SU-DHL-6 (cell line): ENCODE measurements around the gene TBX19.

Experiments used
- H2AFZ ChIP-seq: fragments of 200-600 bp; sonication (generic); 2 replicates; pipeline ENCODE4 v1.6.1; 2014; ENCODE audit warnings: low read depth, mild to moderate bottlenecking, moderate library complexity, mixed read lengths, antibody characterized with exemption, low read length; ENCODE audit not compliant: severe bottlenecking
- H3F3A ChIP-seq: fragments of 200-600 bp; shearing (Covaris generic); 2 replicates; pipeline ENCODE4 v1.6.0; 2016; ENCODE audit warnings: antibody characterized with exemption, mild to moderate bottlenecking; ENCODE audit not compliant: insufficient read depth
- H3K27ac ChIP-seq: fragments of 200-600 bp; sonication (generic); 2 replicates; pipeline ENCODE4 v1.5.1; 2016; ENCODE audit warnings: low read depth, mild to moderate bottlenecking, low read length, moderate library complexity, mixed read lengths
- H3K27me3 ChIP-seq: fragments of 200-600 bp; sonication (generic), shearing (Covaris generic); 2 replicates; pipeline ENCODE4 v1.6.0; 2014; ENCODE audit warnings: mild to moderate bottlenecking, low read length
- H3K36me3 ChIP-seq: fragments of 200-600 bp; sonication (generic); 2 replicates; pipeline ENCODE4 v1.6.1; 2014; ENCODE audit warnings: mild to moderate bottlenecking, low read length, mixed read lengths
- H3K4me2 ChIP-seq: fragments of 300-600, 200-600 bp; shearing (Covaris generic), sonication (generic); 2 replicates; pipeline ENCODE4 v1.6.0; 2014; ENCODE audit warnings: low read length, low read depth, mild to moderate bottlenecking; ENCODE audit not compliant: poor library complexity, severe bottlenecking
- H3K4me3 ChIP-seq: fragments of 200-600 bp; sonication (generic); 2 replicates; pipeline ENCODE4 v1.5.1; 2014; ENCODE audit warnings: antibody characterized with exemption, low read length, mild to moderate bottlenecking, mixed read lengths; ENCODE audit not compliant: insufficient read depth, poor library complexity, severe bottlenecking
- H3K79me2 ChIP-seq: fragments of 200-600 bp; sonication (generic); 2 replicates; pipeline ENCODE4 v1.6.1; 2014; ENCODE audit warnings: mild to moderate bottlenecking, low read length, moderate library complexity; ENCODE audit not compliant: insufficient read depth
- H3K9ac ChIP-seq: fragments of 200-600 bp; sonication (generic); 2 replicates; pipeline ENCODE4 v1.7.0; 2014; ENCODE audit warnings: mild to moderate bottlenecking, low read length
- H3K9me2 ChIP-seq: fragments of 200-600 bp; sonication (generic); replicated peaks from 2 replicates; pipeline ENCODE4 v1.6.1; 2014; ENCODE audit warnings: low read length; ENCODE audit not compliant: insufficient read depth
- H3K9me3 ChIP-seq: fragments of 200-600 bp; sonication (generic); 2 replicates; pipeline ENCODE4 v1.6.1; 2014; ENCODE audit warnings: low read length, mixed read lengths; ENCODE audit not compliant: insufficient read depth
- H4K20me1 ChIP-seq: fragments of 200-600 bp; sonication (generic); 2 replicates; pipeline ENCODE4 v1.6.1; 2014; ENCODE audit warnings: low read depth, mild to moderate bottlenecking, antibody characterized with exemption, low read length, moderate library complexity, mixed read lengths
- EZH2phosphoT487 ChIP-seq: fragments of 200-600 bp; sonication (generic), shearing (Covaris generic); conservative IDR thresholded peaks from 2 replicates; pipeline ENCODE4 v1.6.1; 2018; ENCODE audit warnings: mild to moderate bottlenecking, antibody characterized with exemption, low read length, moderate library complexity, mixed read lengths
- TF ChIP-seq, protein P1 (sequence below): fragments of 200-600 bp; sonication (generic); IDR thresholded peaks from one replicate; pipeline ENCODE4 v1.5.1; 2017; ENCODE audit warnings: antibody characterized with exemption, mild to moderate bottlenecking, low read length, moderate library complexity; ENCODE audit not compliant: insufficient read depth, poor library complexity, severe bottlenecking

Gene TBX19

DNA sequence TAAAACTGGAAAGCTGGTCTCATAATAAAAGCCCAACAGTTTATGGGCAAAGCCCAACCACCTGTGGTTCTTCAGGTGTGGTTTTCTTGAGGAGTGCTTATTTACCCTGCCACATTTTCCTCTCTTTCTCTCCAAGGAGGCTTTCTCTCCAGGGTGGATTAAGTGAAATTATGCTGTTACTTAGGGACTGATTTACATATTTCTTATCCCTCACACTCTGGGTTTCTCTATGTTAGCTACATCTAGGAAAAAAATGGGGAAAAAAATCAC is 4.8 kb downstream of the TBX19 start:
- H3K79me2 ChIP-seq, result no peaks in the 10 kb centered on the region
- H4K20me1 ChIP-seq, result no peaks in the 10 kb centered on the region
- H3K4me2 ChIP-seq, result no peak overlapping the region
- H3K9me3 ChIP-seq, result no peaks in the 10 kb centered on the region
- H3K9me2 ChIP-seq, result no peaks in the 10 kb centered on the region
- no peaks in the 10 kb centered on the region for H3K36me3 ChIP-seq
- no peak overlapping the region for H3K9ac ChIP-seq
- no peak for TF ChIP-seq EZH2phosphoT487
- TF ChIP-seq, protein P1, sequence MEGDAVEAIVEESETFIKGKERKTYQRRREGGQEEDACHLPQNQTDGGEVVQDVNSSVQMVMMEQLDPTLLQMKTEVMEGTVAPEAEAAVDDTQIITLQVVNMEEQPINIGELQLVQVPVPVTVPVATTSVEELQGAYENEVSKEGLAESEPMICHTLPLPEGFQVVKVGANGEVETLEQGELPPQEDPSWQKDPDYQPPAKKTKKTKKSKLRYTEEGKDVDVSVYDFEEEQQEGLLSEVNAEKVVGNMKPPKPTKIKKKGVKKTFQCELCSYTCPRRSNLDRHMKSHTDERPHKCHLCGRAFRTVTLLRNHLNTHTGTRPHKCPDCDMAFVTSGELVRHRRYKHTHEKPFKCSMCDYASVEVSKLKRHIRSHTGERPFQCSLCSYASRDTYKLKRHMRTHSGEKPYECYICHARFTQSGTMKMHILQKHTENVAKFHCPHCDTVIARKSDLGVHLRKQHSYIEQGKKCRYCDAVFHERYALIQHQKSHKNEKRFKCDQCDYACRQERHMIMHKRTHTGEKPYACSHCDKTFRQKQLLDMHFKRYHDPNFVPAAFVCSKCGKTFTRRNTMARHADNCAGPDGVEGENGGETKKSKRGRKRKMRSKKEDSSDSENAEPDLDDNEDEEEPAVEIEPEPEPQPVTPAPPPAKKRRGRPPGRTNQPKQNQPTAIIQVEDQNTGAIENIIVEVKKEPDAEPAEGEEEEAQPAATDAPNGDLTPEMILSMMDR, result no peak
- H3K27me3 ChIP-seq, result no peaks in the 10 kb centered on the region
- no peak overlapping the region for H2AFZ ChIP-seq
- no peaks in the 10 kb centered on the region for H3F3A ChIP-seq
- no peak overlapping the region for H3K4me3 ChIP-seq
- H3K27ac ChIP-seq, result no peak overlapping the region

DNA sequence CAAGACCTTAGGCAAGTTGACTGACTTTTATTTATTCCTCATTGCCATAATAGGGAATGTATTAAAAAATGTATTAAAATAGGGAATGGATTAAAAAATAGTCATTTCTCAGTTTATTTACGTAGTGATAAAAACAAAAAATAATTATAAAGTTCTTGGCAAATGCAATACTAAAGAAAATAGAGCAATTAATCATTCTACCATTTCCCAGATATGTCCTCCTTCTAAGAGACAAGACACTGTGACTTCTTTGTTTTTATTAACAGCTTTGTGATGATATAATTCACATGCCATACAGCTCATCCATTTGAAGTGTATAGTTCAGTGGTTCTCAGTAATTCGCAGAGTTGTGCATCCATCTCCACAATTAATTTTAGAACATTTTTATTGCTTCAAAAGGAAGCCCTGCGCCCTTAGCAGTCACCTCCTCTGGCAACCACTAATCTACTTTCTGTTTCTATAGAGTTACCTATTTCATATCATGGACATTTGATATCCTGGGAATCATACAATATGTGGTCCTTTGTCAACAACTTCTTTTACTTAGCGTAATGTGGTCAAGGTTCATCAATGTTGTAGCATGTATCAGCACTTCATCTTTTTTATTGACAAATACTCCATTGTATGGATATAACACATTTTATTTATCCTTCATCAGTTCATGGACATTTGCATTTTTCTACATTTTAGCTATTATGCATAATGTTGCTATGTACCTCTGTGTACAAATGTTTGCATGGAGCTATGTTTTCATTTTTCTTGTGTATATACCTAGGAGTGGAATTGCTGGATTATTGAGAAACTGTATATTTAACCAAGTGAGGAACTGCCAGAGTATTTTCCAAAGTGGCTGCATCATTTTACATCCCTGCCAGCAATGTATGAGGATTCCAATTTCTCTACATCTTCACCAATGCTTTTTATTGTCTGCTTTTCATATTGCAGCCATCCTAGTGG is 5.6 kb downstream of the TBX19 start:
- Histone ChIP-seq H3K4me2 (no peak overlapping the region), H3K27me3 (no peaks in the 10 kb centered on the region), H3K9me3 (no peaks in the 10 kb centered on the region), H3K27ac (no peak overlapping the region), H3K36me3 (no peaks in the 10 kb centered on the region), H4K20me1 (no peaks in the 10 kb centered on the region), H3K9me2 (no peaks in the 10 kb centered on the region), H3K9ac (no peak overlapping the region), H2AFZ (no peak overlapping the region), H3K79me2 (no peaks in the 10 kb centered on the region), H3F3A (no peaks in the 10 kb centered on the region), H3K4me3 (no peak overlapping the region)
- TF ChIP-seq, protein P1, result no peak
- no peak for TF ChIP-seq EZH2phosphoT487

DNA sequence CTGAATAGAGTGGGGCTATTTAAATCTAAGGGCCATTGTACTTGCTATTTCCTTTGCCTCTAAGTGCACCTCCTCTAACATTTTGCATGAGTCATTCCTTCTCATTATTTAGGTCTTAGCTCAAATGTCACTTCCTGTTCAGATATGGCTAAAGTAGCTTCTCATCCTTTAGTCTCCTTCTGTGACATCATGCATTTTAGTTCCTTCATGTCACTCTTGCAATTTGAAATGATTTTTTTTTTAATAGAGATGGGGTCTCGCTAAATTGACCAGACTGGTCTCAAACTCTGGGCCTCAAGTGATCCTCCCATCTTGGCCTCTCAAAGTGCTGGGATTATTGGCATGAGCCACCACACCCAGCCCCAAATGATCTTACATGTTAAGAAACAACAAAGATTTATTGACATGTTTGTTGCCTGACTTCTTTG is 6.6 kb downstream of the TBX19 start:
- Histone ChIP-seq H3K36me3 (no peaks in the 10 kb centered on the region), H4K20me1 (no peaks in the 10 kb centered on the region), H3K9me2 (no peaks in the 10 kb centered on the region), H3K4me2 (no peak overlapping the region), H3K27me3 (no peaks in the 10 kb centered on the region), H2AFZ (no peak overlapping the region), H3K79me2 (no peaks in the 10 kb centered on the region), H3F3A (no peaks in the 10 kb centered on the region), H3K4me3 (no peak overlapping the region), H3K9ac (no peak overlapping the region), H3K27ac (no peak overlapping the region), H3K9me3 (no peaks in the 10 kb centered on the region)
- TF ChIP-seq, protein P1, result no peak
- no peak for TF ChIP-seq EZH2phosphoT487
